ACC112 (cell line): ENCODE data around the gene PCID2.
A peak's percentile ranks its signal among the peaks of the same experiment; 100 is the strongest.
"Not testable (repeated sequence)": the region's sequence is repeated elsewhere in the genome, so short reads cannot be mapped to it uniquely, and the experiment has no call there.

Experiments
- H2AFZ ChIP-seq: fragments of 200-600 bp; sonication (generic); one replicate; pipeline ENCODE4 v1.6.0; 2017; ENCODE audit warnings: antibody characterized with exemption, low read length; ENCODE audit not compliant: unreplicated experiment
- H3K27ac ChIP-seq: fragments of 200-600 bp; sonication (generic); 2 replicates; pipeline ENCODE4 v1.5.1; 2014; ENCODE audit warnings: low read depth, mild to moderate bottlenecking, antibody characterized with exemption, low read length, moderate library complexity
- H3K27me3 ChIP-seq: fragments of 200-600 bp; sonication (generic); 2 replicates; pipeline ENCODE4 v1.6.1; 2014; ENCODE audit warnings: mild to moderate bottlenecking, antibody characterized with exemption, low read length, moderate library complexity, mixed read lengths; ENCODE audit not compliant: insufficient read depth
- H3K36me3 ChIP-seq: fragments of 200-600 bp; sonication (generic); 2 replicates; pipeline ENCODE4 v1.6.1; 2016; ENCODE audit warnings: mild to moderate bottlenecking, antibody characterized with exemption, low read length, moderate library complexity, mixed read lengths; ENCODE audit not compliant: insufficient read depth
- H3K4me1 ChIP-seq: fragments of 200-600 bp; sonication (generic); one replicate; pipeline ENCODE4 v1.6.1; 2016; ENCODE audit warnings: low read length, mixed read lengths; ENCODE audit not compliant: insufficient read depth, unreplicated experiment, control insufficient read depth
- H3K4me3 ChIP-seq: fragments of 200-600 bp; sonication (generic); 2 replicates; pipeline ENCODE4 v1.5.1; 2014; ENCODE audit warnings: mild to moderate bottlenecking, low read depth, low read length
- H3K79me2 ChIP-seq: fragments of 200-600 bp; sonication (generic); one replicate; pipeline ENCODE4 v1.6.0; 2016; ENCODE audit warnings: low read length; ENCODE audit not compliant: control insufficient read depth, unreplicated experiment, insufficient read depth

Gene PCID2

DNA sequence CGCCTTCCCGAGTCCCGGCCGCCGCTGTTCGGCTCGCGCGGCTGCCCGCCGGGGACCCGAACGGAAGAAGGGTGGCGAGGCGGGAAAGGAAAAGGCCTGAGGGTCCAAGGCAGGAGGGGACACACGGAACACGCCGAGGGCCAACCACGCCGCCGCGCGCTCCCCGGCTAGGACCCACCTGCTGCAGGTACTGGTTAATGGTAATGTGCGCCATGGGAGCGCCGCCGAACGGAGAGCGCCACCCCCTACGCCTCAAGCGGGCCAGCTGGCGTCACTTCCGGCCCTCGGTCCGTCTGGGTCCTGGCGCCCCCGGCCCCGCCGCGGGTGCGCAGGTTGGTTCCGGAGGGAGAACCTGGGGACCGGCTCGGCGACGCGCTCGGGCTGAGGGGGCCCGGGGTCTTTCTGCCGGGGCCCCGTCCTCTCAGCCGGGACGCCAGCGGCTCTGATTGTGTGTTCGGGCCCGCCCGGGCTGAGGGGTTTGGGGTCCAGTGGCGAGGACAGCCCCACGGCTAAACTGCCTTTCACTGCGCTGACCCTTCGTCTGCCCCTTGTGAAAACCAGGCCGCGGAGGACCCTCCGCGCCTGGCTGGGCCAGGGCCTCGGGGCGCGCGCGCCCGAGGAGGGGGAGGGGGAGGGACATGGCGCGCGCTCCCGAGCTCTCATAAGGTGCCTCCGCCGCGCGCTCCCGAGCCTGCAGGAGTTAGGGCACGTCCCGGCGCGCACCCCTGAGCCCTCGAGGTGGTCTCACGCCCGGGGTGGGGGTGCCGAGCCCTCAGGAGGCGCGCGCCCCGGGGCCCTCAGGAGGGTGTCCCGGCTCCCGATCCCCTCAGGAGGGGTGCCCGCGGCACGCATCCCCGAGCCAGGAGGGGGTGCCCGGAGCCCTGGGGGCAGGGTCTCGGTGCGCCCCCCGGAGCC lies at the start of gene PCID2:
TSS of gene PCID2 (minus strand) at position 249 of the 915 bp plus-strand sequence. CDS start at position 214, 35 bp downstream.
- Histone ChIP-seq H3K4me1 (peaks cover 46% of the 10 kb centered on the region), H2AFZ (peak within 1 kb of the TSS; percentile 72)

DNA sequence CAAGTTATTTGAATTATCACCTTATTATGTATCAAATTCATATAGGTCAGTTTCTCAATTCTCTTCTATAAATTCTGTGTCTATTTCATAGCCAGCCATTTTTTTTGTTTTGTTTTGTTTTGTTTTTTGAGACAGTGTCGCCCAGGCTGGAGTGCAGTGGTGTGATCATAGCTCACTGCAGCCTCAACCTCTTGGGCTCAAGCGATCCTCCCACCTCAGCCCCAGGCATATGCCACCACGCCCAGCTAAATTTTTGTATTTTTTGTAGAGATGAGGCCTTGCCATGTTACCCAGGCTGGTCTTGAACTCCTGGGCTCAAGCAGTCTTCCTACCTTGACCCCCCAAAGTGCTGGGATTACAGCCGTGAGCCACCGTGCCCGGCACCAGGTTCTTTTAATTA lies 49.4 kb upstream of the PCID2 start:
- not testable (repeated sequence) for H3K27ac ChIP-seq, H3K79me2 ChIP-seq, H3K4me1 ChIP-seq, H3K4me3 ChIP-seq, H3K27me3 ChIP-seq, H2AFZ ChIP-seq
- H3K36me3 ChIP-seq, result peaks cover 44% of the 10 kb centered on the region

More for the DNA sequence above, at the start of gene PCID2:
- Histone ChIP-seq H3K79me2 (peaks cover 90% of the 10 kb centered on the region), H3K27ac (peak within 1 kb of the TSS; percentile 89), H3K36me3 (0 out of 2 replicates have a peak, but pooled peaks cover 3% of the 10 kb centered on the region), H3K4me3 (peak within 1 kb of the TSS; percentile 85), H3K27me3 (no peaks in the 10 kb centered on the region)

DNA sequence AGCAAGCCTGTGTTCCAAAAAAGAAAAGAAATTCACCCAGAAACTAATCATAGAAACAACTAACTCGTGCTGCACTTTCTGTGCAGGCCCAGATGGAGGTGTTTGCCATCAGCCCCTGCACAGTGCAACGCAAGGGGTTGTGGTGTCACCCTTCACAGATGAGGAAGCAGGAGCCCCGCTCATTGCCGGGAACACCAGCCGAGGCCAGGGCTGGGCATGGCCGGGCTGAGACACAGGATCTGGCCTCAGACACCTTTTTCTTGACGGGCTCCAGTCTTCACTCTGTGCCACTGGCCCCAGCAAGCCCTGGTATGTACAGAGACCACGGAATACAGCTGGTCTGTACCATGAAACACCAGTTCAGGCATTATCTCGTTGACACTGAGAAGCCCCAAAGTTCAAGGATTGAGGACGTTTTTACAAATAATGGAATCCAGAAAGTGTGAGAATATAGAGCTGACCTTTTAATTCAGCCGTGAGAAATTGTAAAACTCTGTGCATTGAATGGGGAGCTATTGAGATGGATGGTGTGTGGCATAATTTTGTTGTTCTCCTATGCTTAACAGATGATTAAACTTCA lies 44.1 kb upstream of the PCID2 start:
- Histone ChIP-seq H3K4me3 (no peak overlapping the region), H3K27ac (no peak overlapping the region), H3K36me3 (peaks cover 31% of the 10 kb centered on the region), H3K4me1 (no peaks in the 10 kb centered on the region), H3K27me3 (no peaks in the 10 kb centered on the region), H2AFZ (no peak overlapping the region), H3K79me2 (no peaks in the 10 kb centered on the region)

DNA sequence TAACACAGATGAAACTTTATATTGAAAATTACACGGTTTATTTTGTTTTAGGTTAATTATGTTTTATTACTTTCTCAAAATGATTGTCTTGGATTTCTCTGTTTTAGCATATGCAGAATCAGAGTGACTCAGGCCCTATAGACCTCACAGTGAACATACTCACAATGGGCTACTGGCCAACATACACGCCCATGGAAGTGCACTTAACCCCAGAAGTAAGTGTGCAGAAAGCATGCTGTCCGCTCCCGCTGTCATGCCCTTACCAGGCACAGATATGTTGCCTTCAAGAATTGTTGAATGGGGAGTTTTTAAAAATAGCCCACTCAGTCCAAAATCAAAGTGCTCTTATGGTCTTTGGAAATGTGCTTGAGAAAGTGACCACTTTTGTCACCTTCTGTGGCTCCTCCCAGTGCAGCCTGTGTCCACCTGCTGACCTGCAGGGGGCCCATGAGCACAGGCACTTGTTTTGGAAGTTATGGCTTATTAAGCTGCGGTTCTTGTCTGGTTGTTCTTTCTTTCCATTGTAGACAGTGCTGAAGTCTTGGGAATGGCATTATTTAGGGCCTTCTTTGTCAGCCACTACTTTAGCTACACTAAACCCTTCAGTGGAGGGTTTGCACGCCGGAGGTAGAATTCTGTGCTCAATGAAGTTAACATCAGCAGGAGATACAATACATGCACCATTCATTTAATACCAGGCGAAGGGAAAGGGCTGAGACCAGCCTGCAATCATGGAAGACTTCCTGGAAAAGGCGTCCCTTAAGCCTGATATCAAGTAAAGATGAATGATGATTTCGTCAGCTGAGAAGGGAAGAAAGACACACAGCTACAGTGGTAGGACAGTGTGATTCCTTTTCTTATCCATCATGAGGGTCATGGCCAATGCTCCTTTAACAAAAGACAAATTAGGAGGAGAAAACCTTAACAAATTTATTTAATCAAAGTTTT lies 37.7 kb upstream of the PCID2 start:
- Histone ChIP-seq H3K4me3 (no peak overlapping the region), H3K4me1 (no peaks in the 10 kb centered on the region), H3K27me3 (no peaks in the 10 kb centered on the region), H2AFZ (no peak overlapping the region), H3K36me3 (peaks cover 45% of the 10 kb centered on the region), H3K27ac (no peak overlapping the region), H3K79me2 (no peaks in the 10 kb centered on the region)

DNA sequence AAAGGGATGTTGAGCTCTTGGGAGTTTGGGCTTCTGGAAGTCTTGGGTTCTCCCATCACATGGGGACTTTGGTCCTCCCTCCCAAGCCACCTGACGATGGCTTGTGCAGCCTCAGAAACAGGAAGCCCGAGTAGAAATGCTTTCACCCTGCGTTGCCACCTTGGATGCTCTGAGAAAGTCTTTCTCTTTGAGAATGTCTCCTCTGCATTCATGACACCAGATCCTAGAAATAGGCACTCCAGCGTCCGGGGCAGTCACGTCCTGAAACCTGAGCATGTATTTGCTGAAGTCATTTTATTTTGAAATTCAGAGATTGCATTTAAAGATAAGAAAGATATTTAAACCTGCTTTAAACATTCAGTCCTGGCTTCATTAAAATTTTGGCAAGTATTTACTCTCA lies 35.4 kb upstream of the PCID2 start:
- Histone ChIP-seq H2AFZ (no peak overlapping the region), H3K36me3 (peaks cover 46% of the 10 kb centered on the region), H3K27ac (no peak overlapping the region), H3K4me1 (no peaks in the 10 kb centered on the region), H3K4me3 (no peak overlapping the region), H3K27me3 (no peaks in the 10 kb centered on the region), H3K79me2 (no peaks in the 10 kb centered on the region)

DNA sequence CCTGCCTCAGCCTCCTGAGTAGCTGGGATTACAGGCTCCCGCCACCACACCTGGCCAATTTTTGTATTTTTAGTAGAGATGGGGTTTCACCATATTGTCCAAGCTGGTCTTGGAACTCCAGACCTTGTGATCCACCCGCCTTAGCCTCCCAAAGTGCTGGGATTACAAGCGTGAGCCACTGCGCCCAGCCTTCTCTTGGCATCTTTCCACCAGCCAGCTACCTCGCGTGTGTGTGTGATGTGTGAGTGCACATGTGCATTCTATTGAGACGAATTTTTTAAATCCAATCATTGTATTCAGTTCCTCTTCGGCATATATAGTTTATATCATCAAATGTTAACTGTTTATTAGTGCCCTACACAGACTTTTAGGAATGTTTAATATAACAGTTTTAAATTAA lies 33.2 kb upstream of the PCID2 start:
- peaks cover 40% of the 10 kb centered on the region for H3K36me3 ChIP-seq
- not testable (repeated sequence) for H3K79me2 ChIP-seq, H3K27ac ChIP-seq, H3K4me1 ChIP-seq, H3K27me3 ChIP-seq, H2AFZ ChIP-seq, H3K4me3 ChIP-seq

DNA sequence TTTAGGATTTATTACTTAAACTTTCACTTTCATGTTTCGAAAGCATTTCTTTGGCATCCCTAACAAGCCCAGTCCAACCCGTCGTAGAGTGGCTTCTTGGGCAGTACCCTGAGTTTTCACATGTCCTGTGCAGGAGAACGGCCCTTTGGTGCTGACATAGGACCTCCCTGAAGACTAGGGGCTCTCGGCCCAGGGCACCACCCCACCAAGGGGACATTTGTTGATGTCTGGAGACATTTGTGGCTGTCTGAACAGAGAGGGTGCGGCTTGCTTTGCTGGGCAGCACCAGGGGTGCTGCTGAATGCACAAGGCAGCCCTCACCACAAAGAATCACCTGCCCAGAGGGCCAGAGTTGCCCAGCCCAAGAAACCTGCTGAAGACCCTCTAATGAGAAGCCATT lies 31.5 kb upstream of the PCID2 start:
- no peak overlapping the region for H3K4me3 ChIP-seq
- H3K27ac ChIP-seq, result no peak overlapping the region
- H3K36me3 ChIP-seq, result peaks cover 24% of the 10 kb centered on the region
- no peak overlapping the region for H2AFZ ChIP-seq
- no peaks in the 10 kb centered on the region for H3K27me3 ChIP-seq
- no peaks in the 10 kb centered on the region for H3K4me1 ChIP-seq
- H3K79me2 ChIP-seq, result no peaks in the 10 kb centered on the region

DNA sequence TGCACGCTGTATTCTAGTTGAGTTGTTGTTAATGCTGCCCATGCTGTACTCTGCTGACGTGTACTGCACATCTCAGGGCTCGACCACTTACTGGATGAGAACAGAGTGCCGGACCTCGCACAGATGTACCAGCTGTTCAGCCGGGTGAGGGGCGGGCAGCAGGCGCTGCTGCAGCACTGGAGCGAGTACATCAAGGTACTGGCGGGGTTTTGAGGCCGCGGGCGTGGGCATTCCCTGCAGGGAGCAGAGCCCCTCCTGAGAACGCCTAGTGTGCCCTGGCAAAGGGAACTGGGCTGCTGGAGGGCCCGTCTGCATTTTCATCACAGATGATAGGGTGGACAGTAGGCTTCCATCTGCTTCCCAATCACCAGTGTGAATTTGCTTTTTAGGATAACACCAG lies 30.9 kb upstream of the PCID2 start:
- Histone ChIP-seq H3K36me3 (peaks cover 21% of the 10 kb centered on the region), H3K27ac (no peak overlapping the region), H3K79me2 (no peaks in the 10 kb centered on the region)

DNA sequence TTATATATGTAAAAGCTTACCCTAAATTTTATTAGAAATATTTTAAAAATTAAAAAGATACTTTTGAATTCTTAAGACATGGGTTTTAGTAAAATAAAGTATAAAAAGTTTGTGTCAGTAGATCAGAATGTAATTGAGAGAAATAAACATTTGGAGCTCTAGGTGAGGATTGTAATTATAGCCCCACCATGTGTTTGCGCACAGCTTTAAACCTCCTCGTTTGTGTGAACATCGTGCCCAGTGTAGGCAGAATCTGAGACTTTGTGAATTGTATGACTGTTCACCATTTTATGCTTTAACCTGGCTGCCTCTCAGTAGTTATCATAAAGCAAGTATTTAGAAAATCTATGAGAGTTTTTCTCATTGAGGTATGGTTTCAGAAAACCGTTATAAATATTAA lies 30.1 kb upstream of the PCID2 start:
- Histone ChIP-seq H3K36me3 (peaks cover 19% of the 10 kb centered on the region), H3K4me1 (no peaks in the 10 kb centered on the region), H3K4me3 (no peak overlapping the region), H3K27me3 (no peaks in the 10 kb centered on the region), H2AFZ (no peak overlapping the region), H3K27ac (no peak overlapping the region), H3K79me2 (no peaks in the 10 kb centered on the region)

More for the DNA sequence above, 30.9 kb upstream of the PCID2 start:
- Histone ChIP-seq H3K4me1 (no peaks in the 10 kb centered on the region), H3K4me3 (no peak overlapping the region), H3K27me3 (no peaks in the 10 kb centered on the region), H2AFZ (no peak overlapping the region)

DNA sequence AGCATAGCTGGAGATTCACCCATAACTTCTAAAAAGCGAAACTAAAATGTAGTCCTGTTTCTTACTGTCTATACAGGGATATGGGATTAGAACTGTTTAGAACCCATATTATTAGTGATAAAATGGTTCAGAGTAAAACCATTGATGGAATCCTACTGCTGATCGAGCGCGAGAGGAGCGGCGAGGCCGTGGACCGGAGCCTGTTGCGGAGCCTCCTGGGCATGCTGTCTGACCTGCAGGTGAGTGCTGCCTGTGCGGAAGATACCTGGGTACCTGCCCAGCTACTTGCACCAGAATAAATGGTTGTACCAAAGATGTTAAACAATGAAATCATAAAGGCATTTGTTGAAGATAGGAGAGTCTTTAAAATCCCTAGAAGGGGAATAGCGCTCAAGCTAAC lies 24.6 kb upstream of the PCID2 start:
- Histone ChIP-seq H3K4me3 (no peak overlapping the region), H3K27ac (no peak overlapping the region), H2AFZ (no peak overlapping the region), H3K27me3 (no peaks in the 10 kb centered on the region), H3K79me2 (peaks cover under 1% of the 10 kb centered on the region), H3K4me1 (no peaks in the 10 kb centered on the region), H3K36me3 (peaks cover 6% of the 10 kb centered on the region; the same call in 1 of the 2 replicates)
